Duodenal mucosa (tissue), 2 donors: Measurements from ENCODE around the gene EML1.

Source experiments
- H3K27ac ChIP-seq: one replicate; pipeline ENCODE4 v1.7.0; 2013; ENCODE audit warnings: low read depth, low read length
- H3K27me3 ChIP-seq, 2 donors: one replicate each; pipeline ENCODE4 v1.7.0; 2013; ENCODE audit warnings: low read length in 2 of 2, control low read depth in 1 of 2; ENCODE audit not compliant: insufficient read depth in 2 of 2, control insufficient read depth in 1 of 2
- H3K36me3 ChIP-seq, 2 donors: one replicate each; pipeline ENCODE4 v1.7.0; 2013; ENCODE audit warnings: low read length in 2 of 2, control low read depth in 1 of 2; ENCODE audit not compliant: insufficient read depth in 2 of 2, control insufficient read depth in 1 of 2
- H3K4me1 ChIP-seq, 2 donors: one replicate each; pipeline ENCODE4 v1.7.0; 2013; ENCODE audit warnings: low read length in 2 of 2, control low read depth in 1 of 2; ENCODE audit not compliant: insufficient read depth in 2 of 2, control insufficient read depth in 1 of 2
- H3K4me3 ChIP-seq, 2 donors: one replicate each; pipeline ENCODE4 v1.7.0; 2013; ENCODE audit warnings: low read length in 2 of 2, low read depth in 1 of 2
- H3K9ac ChIP-seq, 2 donors: one replicate each; pipeline ENCODE4 v1.7.0; 2013; ENCODE audit warnings: low read length in 2 of 2, low read depth in 1 of 2
- H3K9me3 ChIP-seq, 2 donors: one replicate each; pipeline ENCODE4 v1.7.0; 2013; ENCODE audit warnings: low read length in 2 of 2, control low read depth in 1 of 2; ENCODE audit not compliant: control insufficient read depth in 1 of 2

EML1 gene, protein sequence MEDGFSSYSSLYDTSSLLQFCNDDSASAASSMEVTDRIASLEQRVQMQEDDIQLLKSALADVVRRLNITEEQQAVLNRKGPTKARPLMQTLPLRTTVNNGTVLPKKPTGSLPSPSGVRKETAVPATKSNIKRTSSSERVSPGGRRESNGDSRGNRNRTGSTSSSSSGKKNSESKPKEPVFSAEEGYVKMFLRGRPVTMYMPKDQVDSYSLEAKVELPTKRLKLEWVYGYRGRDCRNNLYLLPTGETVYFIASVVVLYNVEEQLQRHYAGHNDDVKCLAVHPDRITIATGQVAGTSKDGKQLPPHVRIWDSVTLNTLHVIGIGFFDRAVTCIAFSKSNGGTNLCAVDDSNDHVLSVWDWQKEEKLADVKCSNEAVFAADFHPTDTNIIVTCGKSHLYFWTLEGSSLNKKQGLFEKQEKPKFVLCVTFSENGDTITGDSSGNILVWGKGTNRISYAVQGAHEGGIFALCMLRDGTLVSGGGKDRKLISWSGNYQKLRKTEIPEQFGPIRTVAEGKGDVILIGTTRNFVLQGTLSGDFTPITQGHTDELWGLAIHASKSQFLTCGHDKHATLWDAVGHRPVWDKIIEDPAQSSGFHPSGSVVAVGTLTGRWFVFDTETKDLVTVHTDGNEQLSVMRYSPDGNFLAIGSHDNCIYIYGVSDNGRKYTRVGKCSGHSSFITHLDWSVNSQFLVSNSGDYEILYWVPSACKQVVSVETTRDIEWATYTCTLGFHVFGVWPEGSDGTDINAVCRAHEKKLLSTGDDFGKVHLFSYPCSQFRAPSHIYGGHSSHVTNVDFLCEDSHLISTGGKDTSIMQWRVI

DNA sequence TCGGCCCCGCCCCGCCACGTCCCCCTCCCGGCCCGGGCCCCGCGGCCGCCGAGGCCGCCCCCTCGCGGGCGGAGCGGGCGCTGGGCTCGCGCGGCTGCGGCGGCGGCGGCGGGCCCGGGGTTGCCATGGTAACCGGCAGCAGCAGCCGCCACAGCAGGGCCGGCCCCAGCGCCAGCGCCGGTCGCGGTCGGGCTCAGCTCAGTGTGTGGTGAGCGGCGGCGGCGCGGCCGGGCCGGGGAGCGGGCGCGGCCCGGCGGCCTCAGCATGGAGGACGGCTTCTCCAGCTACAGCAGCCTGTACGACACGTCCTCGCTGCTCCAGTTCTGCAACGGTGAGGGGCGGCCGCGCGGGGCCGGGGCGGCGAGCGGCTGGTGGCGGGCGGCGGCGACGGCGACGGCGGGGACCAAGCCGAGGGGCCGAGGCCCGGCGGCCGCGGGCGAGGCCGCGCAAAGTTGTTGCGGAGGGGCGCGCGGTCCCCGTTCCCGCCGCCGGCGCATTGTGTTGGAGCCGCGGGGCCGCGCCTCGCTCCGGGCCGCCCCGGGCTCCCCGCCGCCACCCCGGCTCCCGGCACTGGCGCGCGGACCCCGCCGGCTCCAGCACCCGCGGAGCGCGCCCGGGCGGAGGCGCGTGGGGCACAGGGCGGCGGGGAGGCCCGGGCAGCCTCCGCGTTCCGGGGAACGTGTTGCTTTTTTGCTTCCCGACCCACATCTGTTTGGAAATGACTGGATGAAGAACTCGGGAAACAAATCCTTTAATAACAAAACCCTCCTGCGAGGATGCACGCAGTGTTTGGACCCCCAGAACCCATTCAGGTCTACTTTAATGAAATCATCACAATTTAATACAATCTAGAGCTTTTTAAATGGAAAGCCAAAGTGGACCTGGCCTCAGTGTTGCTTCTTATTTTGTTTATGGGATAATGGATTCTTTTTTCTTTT, at the start of gene EML1:
EML1 (plus strand) TSS at position 201 of the 938 bp plus-strand sequence; CDS start at position 265, 64 bp downstream.
- Histone ChIP-seq H3K4me3 (peak within 1 kb of the TSS; percentile 48 to 57), H3K9me3 (no peaks in the 10 kb centered on the region), H3K27me3 (peaks cover 10 to 57% of the 10 kb centered on the region in 2 donors), H3K27ac (peak within 1 kb of the TSS; percentile 52), H3K9ac (peak within 1 kb of the TSS in 1 of 2 donors; percentile 25), H3K36me3 (no peaks in the 10 kb centered on the region), H3K4me1 (peaks cover 0 to 20% of the 10 kb centered on the region in 2 donors)

DNA sequence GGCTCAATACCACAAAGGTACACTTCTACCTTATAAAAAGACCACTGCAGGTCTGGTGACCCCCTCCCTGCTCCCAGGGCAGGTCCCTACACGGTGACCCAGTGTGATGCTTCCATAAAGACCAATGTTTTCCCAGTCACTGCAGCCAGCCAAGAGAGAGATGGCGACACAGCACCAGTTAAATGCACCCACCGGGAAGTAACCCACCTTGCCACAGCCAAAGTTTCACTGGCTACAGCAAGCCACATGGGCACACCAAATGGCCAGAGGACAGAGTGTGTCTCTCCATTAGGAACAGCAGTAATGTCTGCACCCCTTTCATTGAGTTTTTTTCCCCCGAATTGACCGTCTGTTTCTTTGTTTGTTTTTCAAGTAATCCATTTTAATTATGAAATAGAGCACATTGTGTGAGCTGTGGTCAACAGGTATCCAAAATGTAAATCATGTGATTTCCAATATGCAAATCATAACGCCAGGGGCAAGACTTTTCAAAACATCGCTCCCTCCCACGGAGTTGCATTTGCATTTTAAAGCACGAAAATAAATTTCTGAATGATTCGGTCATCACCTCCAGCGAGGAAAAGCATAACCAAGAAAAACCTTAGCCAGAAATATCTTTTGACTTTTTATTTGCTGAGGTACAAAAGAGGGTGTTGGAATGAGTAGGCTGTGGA, 48.9 kb upstream of the EML1 start:
- Histone ChIP-seq H3K4me3 (no peak overlapping the region), H3K27ac (no peak overlapping the region), H3K27me3 (peaks cover 0 to 15% of the 10 kb centered on the region in 2 donors), H3K36me3 (no peaks in the 10 kb centered on the region), H3K4me1 (peaks cover 6 to 9% of the 10 kb centered on the region in 2 donors), H3K9me3 (no peaks in the 10 kb centered on the region), H3K9ac (no peak overlapping the region)

DNA sequence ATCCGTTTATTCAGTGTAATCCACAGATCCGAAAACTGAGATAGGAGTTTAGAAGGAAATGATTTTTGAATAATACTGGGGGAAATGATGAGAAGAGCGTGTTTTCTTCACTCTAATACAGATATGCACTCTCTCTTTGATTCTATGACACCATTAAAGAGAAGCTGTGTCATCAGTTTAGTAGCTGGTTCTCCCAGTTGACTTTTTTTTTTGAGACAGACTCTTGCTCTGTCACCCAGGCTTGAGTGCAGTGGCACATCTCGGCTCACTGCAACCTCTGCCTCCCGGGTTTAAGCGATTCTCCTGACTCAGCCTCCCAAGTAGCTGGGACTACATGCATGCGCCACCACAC, 48.4 kb upstream of the EML1 start:
- H3K9me3 ChIP-seq: no peaks in the 10 kb centered on the region
- no peak overlapping the region for H3K9ac ChIP-seq
- no peaks in the 10 kb centered on the region for H3K36me3 ChIP-seq
- no peak overlapping the region for H3K27ac ChIP-seq
- peaks cover 6 to 9% of the 10 kb centered on the region in 2 donors for H3K4me1 ChIP-seq
- no peak overlapping the region for H3K4me3 ChIP-seq
- peaks cover 0 to 13% of the 10 kb centered on the region in 2 donors for H3K27me3 ChIP-seq

DNA sequence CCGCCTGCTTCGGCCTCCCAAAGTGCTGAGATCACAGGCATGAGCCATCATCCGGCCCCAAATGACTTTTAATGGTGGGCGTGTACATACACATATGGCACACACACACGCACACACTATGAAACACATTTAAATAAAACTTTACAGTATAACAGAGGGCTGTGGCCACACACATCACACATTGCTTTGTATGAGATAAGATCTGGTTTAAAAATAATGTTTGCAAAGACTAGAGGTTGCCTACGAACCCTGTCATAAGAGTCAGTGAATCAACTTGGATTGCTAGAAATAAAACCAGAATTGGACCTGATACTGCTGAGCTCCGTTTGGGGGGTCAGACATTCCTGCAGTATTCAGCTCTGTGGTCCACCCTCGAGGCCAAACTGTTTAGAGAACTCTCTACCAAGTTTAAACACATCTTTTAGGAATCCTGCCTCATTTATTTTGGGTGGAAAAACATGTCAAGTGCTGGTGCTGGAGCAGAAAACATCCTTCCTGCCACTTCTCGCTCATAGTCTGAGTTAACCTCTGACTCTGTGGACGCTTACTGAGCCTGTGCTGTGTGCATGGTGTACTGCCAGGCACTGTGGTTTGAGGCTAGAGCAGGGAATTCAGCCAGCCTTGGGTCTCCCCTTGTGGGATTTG, 47.8 kb upstream of the EML1 start:
- Histone ChIP-seq H3K27me3 (peaks cover 1 to 17% of the 10 kb centered on the region in 2 donors), H3K9me3 (no peaks in the 10 kb centered on the region), H3K4me1 (peaks cover 6 to 9% of the 10 kb centered on the region in 2 donors), H3K9ac (no peak overlapping the region), H3K36me3 (no peaks in the 10 kb centered on the region), H3K27ac (peak overlapping the region; percentile 30), H3K4me3 (no peak overlapping the region)

DNA sequence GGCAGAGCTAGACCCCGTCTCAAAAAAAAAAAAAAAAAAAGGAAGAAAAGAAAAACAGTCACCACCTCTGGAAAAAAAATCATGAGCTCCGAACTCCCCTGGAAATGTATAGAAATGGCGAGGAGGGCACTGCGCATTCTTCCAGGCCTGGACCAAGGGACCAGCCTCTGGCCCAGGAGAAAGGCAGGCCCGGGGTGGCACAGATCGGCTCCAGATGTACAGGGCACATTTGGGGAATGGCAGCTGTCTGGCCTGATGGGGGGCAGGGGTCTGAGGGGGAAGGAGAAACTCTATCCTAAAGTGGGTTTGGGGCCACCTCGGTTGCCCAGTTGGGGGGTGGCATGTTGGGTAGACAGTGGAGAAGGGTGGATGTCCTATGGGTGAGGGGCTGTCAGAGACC, 46.0 kb upstream of the EML1 start:
- Histone ChIP-seq H3K36me3 (no peaks in the 10 kb centered on the region), H3K27me3 (peaks cover 19 to 20% of the 10 kb centered on the region in 2 donors), H3K4me1 (peaks cover 6 to 12% of the 10 kb centered on the region in 2 donors), H3K4me3 (no peak overlapping the region), H3K9me3 (no peaks in the 10 kb centered on the region), H3K9ac (no peak overlapping the region), H3K27ac (no peak overlapping the region)

DNA sequence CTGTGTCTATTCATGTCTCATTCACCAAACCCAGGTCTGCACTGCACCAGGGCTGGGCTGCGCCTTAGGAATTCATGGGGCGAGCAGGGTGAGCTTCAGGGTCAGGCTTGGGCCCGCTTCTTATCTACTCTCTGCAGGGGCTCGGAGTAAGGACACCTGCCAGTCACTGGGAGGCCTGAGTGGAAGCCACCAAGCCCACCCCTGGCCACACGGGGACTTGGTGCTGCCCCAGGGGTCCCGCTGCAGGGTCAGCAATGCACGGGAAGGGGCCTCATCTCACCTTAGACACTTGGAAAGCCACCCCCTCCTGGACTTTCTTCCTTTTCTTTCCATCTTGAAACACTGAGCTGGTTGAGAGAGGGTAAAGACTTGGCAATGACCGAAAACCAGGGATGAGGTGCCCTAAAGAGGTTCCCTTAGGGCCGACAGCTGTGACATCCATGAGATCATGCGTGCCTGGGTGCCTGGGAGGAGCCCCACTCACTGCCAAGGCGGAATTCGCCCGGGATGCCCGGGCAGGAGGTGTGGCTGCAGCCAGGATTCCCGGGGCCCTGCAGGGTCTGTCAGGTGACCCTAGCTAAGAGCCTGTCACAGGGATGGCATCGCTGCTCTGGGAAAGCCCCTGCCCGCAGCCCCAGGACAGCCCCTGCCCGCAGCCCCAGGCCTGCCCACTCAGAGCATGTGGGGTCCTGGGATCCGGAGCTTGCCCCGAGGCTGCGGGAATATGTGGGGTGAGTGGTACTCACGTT, 45.5 kb upstream of the EML1 start:
- Histone ChIP-seq H3K9me3 (no peaks in the 10 kb centered on the region), H3K4me3 (no peak overlapping the region), H3K27ac (no peak overlapping the region), H3K9ac (no peak overlapping the region), H3K36me3 (no peaks in the 10 kb centered on the region), H3K27me3 (peaks cover 20 to 25% of the 10 kb centered on the region in 2 donors), H3K4me1 (peaks cover 9 to 17% of the 10 kb centered on the region in 2 donors)

DNA sequence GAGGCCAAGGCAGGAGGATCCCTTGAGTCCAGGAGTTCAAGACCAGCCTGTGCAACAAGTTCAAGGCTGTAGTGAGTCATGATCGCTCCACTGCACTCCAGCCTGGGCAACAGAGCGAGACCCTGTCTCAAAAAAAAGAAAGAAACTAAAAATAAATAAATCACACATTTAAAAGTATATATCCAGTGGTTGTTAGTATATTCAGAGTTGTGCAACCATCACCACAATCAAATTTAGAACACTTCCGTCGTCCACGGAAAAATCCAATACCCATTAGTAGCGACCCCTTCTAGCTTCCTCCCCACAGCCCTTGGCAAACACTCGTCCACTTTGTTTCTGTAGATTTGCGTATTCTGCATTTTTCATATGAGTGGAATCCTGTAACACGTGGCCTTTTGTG, 44.7 kb upstream of the EML1 start:
- Histone ChIP-seq H3K27ac (no peak overlapping the region), H3K27me3 (peaks cover 20 to 31% of the 10 kb centered on the region in 2 donors), H3K4me1 (peaks cover 9 to 22% of the 10 kb centered on the region in 2 donors), H3K4me3 (no peak overlapping the region), H3K9ac (no peak overlapping the region), H3K36me3 (no peaks in the 10 kb centered on the region), H3K9me3 (no peaks in the 10 kb centered on the region)

DNA sequence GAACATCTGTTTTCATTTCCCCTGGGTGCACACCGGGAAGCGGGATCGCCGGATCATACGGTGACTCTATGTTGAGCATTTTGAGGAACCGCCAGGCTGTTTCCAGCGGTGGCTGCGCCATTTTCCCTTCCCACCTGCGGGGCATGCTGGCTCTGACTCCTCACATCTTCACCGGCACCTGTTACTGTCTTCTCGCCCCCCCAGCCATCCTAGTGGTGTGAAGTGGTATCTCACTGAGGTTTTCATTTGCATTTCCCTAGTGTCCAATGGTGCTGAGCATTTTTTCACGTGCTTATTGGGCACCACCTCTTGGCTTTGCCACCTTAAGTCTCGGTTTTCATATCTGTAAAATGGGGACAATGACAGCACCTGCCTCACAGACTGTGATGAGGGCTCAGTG, 44.1 kb upstream of the EML1 start:
- Histone ChIP-seq H3K9ac (no peak overlapping the region), H3K36me3 (no peaks in the 10 kb centered on the region), H3K4me3 (no peak overlapping the region), H3K4me1 (peaks cover 9 to 22% of the 10 kb centered on the region in 2 donors), H3K9me3 (no peaks in the 10 kb centered on the region), H3K27ac (no peak overlapping the region), H3K27me3 (peaks cover 20 to 32% of the 10 kb centered on the region in 2 donors)
